ENCODE measurements around the gene PARM1.

DNA sequence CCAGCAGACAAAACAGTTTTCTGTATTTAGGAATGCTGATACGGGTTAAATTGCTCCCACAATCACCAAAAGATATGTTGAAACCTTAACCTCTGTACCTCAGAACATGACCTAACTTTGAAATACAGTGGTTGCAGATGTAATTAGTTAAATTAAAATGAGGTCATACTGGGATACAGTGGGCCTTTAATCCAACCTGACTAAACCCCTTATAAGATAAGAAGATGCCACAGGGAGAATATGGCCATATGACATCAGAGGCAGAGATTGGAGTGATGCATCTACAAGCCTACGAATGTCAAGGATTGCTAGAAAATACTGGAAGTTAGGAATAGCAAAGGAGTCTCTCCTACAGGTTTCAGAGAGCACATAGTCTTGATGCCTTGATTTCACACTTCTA is 32.1 kb upstream of the PARM1 start:
- TF ChIP-seq CTCF (IDR thresholded peaks at IDR 0.05) (no peak), EZH2 (IDR thresholded peaks at IDR 0.05; ENCODE audit: borderline replicate concordance, insufficient read depth, low read depth, low read length, poor library complexity, severe bottlenecking) (no peak)
